Activated naive CD8-positive, alpha-beta T cell treated with anti-CD3 and anti-CD28 coated beads for 36 hours (primary cell): Measurements from ENCODE around the gene RIMOC1. TPM values are rescaled to one million over a fixed set of nuclear protein-coding genes. Genes with fewer than 3 reads are reported as not detected.

ENCODE experiments used
- DNase-seq: peaks from one replicate; pipeline ENCODE4 v3.0.0; 2021
- H3K27ac Mint-ChIP-seq: one replicate; pipeline ENCODE4 v1.8.0; 2022; ENCODE audit warnings: mild to moderate bottlenecking, moderate library complexity, mixed read lengths
- H3K27me3 Mint-ChIP-seq: one replicate; pipeline ENCODE4 v1.8.0; 2022; ENCODE audit warnings: mild to moderate bottlenecking, mixed read lengths
- H3K36me3 Mint-ChIP-seq: one replicate; pipeline ENCODE4 v1.8.0; 2021; ENCODE audit warnings: mild to moderate bottlenecking, mixed read lengths
- H3K4me1 Mint-ChIP-seq: one replicate; pipeline ENCODE4 v1.8.0; 2021; ENCODE audit warnings: mixed read lengths
- H3K4me3 Mint-ChIP-seq: one replicate; pipeline ENCODE4 v1.8.0; 2022; ENCODE audit warnings: mild to moderate bottlenecking, moderate library complexity, mixed read lengths
- H3K9me3 Mint-ChIP-seq: one replicate; pipeline ENCODE4 v1.8.0; 2022; ENCODE audit warnings: mixed read lengths
- total RNA-seq, 2 experiments: library from RNA; stranded (reverse); gene quantifications; one replicate each; pipeline ENCODE4 v1.2.3, GENCODE V29; 2021

RIMOC1 gene
- total RNA-seq, 2 experiments from 2014 or later = 31.0 to 31.5 TPM

DNA sequence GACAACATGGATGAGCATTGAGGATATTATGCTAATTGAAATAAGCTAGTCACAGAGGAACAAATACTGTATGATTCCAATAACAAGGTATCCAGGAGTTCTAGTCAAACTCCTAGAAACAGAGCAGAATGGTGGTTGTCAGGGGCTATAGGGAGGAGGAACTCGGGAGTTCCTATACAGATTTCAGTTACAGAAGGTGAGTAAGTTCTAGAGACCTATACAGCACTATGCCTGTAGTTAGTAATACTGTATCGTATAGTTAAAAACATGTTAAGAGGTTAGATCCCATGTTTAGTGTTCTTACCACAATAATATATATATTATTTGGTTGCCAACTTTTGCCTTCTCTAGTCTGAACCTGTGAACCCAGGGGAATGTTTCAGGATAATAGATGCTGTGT is 26.0 kb upstream of the RIMOC1 start:
- H3K27ac Mint-ChIP-seq = no peak overlapping the region
- no peak overlapping the region for H3K4me3 Mint-ChIP-seq
- no peak for DNase-seq
- peaks cover 15% of the 10 kb centered on the region for H3K27me3 Mint-ChIP-seq
- no peaks in the 10 kb centered on the region for H3K36me3 Mint-ChIP-seq
- H3K4me1 Mint-ChIP-seq = peaks cover 16% of the 10 kb centered on the region
- peaks cover 1% of the 10 kb centered on the region for H3K9me3 Mint-ChIP-seq

DNA sequence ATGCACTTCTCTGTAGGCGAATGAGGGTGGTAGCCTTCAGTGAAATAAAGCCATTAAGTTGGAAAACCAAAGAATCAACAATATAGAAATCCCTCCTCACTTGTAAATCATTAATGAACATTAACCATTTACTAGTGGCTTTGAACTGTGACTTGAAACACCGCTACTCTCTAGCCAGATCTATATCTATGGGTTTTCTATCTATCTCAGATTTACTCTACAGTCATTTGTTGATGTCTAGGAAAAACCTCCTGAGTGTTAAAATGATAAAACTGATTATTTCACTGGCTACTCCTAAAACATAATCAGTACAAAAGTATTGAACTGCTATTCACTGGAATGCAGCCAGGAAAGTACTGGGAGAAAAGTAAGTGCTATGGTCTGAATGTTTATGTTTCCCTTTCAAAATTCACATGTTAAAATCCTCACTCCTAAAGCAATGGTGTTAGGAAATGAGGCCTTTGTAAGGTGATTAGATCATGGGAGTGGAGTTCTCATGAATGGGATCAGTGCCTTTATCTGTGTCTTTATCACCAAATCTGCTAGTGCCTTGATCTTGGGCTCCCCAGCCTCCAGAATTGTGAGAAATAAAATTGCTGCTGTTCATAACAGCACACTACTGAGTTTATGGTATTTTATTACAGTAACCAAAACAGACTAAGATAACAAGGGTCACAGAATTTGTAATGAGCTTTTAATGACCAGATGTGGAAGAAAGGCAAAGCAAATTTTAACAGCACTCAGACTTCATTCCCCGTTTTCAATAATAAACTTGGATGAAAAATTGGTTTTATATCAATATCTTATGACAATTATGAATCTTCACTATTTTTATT is 25.3 kb upstream of the RIMOC1 start:
- H3K27ac Mint-ChIP-seq = no peak overlapping the region
- peaks cover 1% of the 10 kb centered on the region for H3K9me3 Mint-ChIP-seq
- no peak for DNase-seq
- H3K36me3 Mint-ChIP-seq = no peaks in the 10 kb centered on the region
- H3K27me3 Mint-ChIP-seq = peaks cover 19% of the 10 kb centered on the region
- H3K4me3 Mint-ChIP-seq = no peak overlapping the region
- H3K4me1 Mint-ChIP-seq = peaks cover 16% of the 10 kb centered on the region

DNA sequence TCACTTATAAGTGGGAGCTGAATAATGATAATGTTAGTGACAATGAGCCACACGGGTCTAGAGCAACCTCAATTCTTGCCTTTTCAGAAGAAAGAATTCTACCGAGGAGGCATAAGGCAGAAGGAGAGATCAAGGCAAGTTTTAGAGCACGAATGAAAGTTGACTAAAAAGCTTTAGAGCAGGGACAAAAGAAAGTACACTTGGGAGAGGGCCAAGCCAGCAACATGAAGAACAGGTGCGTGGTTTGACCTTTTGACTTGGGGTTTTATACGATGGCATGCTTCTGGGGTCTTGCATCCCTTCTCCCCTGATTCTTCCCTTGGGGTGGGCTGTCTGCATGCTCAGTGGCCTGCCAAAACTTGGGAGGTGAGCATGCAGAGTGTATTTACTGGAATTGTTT is 21.4 kb upstream of the RIMOC1 start:
- Mint-ChIP-seq H3K27ac (no peak overlapping the region), H3K27me3 (peaks cover 29% of the 10 kb centered on the region), H3K9me3 (peaks cover 1% of the 10 kb centered on the region), H3K36me3 (no peaks in the 10 kb centered on the region), H3K4me3 (no peak overlapping the region), H3K4me1 (no peaks in the 10 kb centered on the region)
- no peak for DNase-seq

DNA sequence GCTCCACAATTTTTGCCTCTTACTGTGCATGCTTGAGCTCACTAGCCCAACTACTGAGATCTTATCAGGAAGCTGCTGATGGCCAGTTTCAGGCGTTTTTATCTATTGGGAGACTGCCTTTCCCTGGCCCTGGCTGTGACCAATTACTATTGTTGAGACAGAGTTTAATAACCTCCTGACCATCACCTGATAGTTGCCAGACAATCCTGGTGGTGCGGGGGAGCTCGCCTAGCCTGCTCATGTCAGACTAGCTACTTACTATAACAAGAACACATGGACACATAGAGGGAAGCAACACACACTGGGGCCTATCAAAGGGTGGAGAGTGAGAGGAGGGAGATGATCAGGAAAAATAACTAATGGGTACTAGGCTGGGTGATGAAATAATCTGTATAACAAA is 20.9 kb upstream of the RIMOC1 start:
- Mint-ChIP-seq H3K4me1 (no peaks in the 10 kb centered on the region), H3K4me3 (no peak overlapping the region), H3K27me3 (peaks cover 31% of the 10 kb centered on the region), H3K27ac (no peak overlapping the region), H3K9me3 (peaks cover 1% of the 10 kb centered on the region), H3K36me3 (no peaks in the 10 kb centered on the region)
- DNase-seq = no peak

DNA sequence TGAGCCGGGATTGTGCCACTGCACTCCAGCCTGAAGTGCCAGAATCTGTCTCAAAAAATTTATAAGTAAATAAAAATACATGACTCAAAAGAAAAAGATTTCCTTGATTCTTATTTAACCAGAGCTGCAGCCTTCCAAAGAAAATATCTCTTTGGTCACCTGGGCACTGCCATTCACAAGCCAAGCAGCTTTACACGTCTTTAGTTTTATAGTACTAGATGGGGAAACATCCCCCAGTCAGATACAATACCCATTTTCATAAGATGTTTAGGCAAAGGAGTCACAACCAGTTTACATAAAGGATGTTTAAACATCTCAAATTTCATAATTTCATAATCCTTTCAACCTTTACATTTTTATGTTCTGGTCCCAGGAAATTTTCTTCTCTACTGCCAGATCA is 20.2 kb upstream of the RIMOC1 start:
- Mint-ChIP-seq H3K4me3 (no peak overlapping the region), H3K27me3 (peaks cover 31% of the 10 kb centered on the region), H3K27ac (no peak overlapping the region), H3K9me3 (peaks cover 1% of the 10 kb centered on the region), H3K4me1 (no peaks in the 10 kb centered on the region), H3K36me3 (no peaks in the 10 kb centered on the region)
- DNase-seq = no peak

DNA sequence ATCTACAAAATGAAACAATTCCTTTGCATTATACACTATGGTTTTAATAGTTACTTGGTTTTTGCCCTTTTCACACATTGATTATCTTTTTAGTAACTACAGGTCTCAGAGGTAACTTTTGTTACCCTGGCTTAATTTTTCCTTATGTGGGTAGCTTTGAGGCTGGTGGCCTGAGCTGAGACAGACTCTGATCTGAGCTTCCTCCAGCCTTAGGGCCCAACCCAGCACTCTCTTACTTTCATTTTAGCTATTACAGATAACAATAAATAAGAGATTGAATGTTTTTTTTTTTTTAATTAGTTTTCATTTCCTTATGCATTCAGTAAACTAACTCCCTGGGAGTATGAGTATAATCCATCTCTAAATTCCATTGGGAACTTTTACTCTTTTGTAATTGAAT is 18.9 kb upstream of the RIMOC1 start:
- H3K4me3 Mint-ChIP-seq = no peak overlapping the region
- H3K9me3 Mint-ChIP-seq = peaks cover 1% of the 10 kb centered on the region
- no peaks in the 10 kb centered on the region for H3K36me3 Mint-ChIP-seq
- DNase-seq = no peak
- no peaks in the 10 kb centered on the region for H3K4me1 Mint-ChIP-seq
- H3K27me3 Mint-ChIP-seq = peaks cover 28% of the 10 kb centered on the region
- H3K27ac Mint-ChIP-seq = no peak overlapping the region

DNA sequence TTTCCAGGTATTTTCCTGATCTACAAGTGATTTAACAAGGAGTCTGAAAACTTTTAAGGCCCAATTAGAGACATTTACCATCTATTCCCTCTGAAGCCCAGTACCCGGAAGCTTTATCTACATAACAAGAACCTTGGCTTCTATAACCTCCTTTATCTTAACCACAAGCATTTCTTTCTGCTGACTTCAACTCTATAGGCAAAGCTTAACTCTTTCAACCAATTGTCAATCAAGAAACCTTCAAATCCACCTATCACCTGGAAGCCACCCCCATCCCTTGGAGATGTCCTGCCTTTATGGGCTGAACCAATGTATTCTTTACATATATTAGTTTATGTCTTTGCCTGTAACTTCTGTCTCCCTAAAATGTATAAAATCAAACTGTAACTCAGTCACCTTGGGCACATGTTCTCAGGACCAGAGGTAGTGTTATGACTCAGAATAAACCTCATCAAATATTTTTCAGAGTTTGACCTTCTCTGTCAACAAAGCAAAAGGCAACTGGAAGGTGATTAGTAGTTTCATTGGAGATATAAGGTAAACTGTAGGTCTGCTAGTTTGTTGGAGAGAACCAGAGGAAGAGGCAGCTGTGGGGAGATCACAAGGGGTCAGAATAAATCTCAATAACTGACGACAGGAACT is 13.0 kb upstream of the RIMOC1 start:
- no peak for DNase-seq
- H3K27me3 Mint-ChIP-seq = peaks cover 54% of the 10 kb centered on the region
- H3K27ac Mint-ChIP-seq = no peak overlapping the region
- H3K9me3 Mint-ChIP-seq = no peaks in the 10 kb centered on the region
- H3K36me3 Mint-ChIP-seq = no peaks in the 10 kb centered on the region
- H3K4me3 Mint-ChIP-seq = no peak overlapping the region
- H3K4me1 Mint-ChIP-seq = peaks cover 14% of the 10 kb centered on the region

DNA sequence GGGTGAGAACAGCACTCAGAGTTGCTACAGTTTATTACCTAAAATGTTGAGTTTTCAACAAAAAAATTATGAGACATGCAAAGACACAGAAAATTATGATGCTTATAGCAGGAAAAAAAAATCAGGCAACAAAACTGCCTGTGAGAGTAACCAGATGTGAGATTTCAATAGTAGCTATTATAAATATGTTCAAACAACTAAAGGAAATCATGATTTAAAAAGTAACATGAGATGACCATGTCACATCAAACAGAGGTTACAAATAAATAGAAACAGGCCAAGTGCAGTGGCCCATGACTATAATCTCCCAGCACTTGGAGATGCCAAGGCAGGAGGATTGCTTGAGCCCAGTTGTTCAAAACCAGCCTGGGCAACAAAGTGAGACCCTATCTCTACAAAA is 12.1 kb upstream of the RIMOC1 start:
- Mint-ChIP-seq H3K4me1 (peaks cover 14% of the 10 kb centered on the region), H3K27ac (no peak overlapping the region), H3K27me3 (peaks cover 51% of the 10 kb centered on the region), H3K36me3 (no peaks in the 10 kb centered on the region), H3K4me3 (no peak overlapping the region), H3K9me3 (no peaks in the 10 kb centered on the region)
- no peak for DNase-seq

DNA sequence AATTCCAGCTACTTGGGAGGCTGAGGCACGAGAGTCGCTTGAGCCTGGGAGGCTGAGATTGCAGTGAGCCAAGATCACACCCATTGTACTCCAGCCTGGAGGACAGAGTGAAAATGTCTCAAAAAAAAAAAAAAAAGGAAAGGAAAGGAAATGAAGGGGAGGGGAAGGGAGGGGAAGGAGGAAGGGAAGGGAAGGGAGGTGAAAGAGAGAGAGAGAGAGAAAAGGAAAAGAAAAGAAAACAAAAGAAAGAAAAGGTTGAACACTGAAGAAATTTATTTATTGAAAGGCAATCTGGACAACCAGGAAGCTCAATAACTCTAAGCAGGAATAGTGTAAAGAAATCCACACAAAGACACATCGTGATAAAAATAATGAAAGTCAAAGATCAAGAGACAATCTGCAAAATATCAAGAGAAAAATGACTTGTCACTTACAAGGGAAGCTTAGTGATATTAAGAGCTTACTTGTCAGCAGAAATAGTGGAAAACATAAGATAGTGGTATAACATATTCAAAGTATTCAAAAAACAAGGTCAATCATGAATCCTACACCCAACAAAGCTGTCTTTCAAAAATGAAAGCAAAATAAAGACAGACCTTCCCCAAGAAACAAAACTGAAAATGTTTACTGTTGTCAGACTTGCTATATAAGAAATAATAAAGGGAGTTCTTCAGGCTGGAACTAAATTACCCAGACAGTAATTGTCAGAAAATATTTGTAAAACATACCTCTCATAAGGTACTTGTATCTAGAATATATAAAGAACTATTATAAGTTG is 10.9 kb upstream of the RIMOC1 start:
- no peak overlapping the region for H3K4me3 Mint-ChIP-seq
- no peaks in the 10 kb centered on the region for H3K36me3 Mint-ChIP-seq
- no peaks in the 10 kb centered on the region for H3K9me3 Mint-ChIP-seq
- H3K4me1 Mint-ChIP-seq = peaks cover 14% of the 10 kb centered on the region
- no peak for DNase-seq
- H3K27ac Mint-ChIP-seq = peak overlapping the region; percentile 12
- H3K27me3 Mint-ChIP-seq = peaks cover 46% of the 10 kb centered on the region

DNA sequence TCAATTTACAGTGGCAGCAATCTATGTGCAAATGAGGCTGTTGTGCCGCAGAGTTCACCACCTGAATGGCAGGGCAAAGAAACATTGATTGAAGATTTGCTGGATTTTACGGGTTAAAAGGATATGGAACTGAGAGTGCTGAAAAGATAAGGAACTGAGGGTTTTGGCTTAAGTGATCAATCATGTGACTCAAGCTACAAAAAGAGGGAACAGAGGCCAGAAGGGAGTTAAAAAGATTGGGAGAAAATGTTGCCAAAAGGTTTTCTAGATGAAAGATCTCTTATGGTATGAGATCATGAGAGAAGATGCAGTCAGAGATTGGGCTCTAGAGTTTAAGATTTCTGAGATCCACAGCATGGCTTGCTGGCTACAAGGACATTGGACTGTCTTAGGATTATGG is 7.9 kb upstream of the RIMOC1 start:
- H3K4me1 Mint-ChIP-seq = peaks cover 11% of the 10 kb centered on the region
- DNase-seq = no peak
- H3K36me3 Mint-ChIP-seq = no peaks in the 10 kb centered on the region
- peaks cover 34% of the 10 kb centered on the region for H3K27me3 Mint-ChIP-seq
- no peak overlapping the region for H3K4me3 Mint-ChIP-seq
- H3K27ac Mint-ChIP-seq = no peak overlapping the region
- no peaks in the 10 kb centered on the region for H3K9me3 Mint-ChIP-seq

DNA sequence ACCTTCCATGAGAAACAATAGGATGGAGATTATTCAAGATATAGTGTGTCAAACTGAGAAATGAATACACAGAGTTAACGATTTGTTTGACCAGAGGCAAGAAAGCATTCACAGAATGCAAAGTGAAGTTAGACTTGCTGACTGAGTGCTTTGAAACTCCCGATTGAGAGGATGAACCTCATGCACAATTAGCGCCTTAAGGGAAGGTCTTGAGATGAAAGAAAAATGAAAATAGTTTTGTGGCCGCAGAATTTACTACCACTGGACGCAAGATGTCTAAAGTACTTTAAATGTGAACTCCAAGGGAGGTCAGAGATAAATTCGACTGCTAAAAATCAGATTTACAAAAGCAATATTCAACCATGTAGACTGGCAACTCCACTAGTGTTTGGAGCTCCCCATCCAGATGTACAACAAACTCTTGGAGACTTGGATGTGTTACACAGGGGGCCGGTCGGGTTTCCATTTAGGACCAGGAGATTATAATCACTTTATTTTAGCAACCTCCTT is 707 bp upstream of the RIMOC1 start:
- Mint-ChIP-seq H3K36me3 (peaks cover 9% of the 10 kb centered on the region), H3K27me3 (peaks cover 6% of the 10 kb centered on the region), H3K4me1 (peaks cover 31% of the 10 kb centered on the region), H3K4me3 (peak overlapping the region; percentile 96), H3K27ac (peak overlapping the region; percentile 97), H3K9me3 (peaks cover 2% of the 10 kb centered on the region)
- no peak for DNase-seq

DNA sequence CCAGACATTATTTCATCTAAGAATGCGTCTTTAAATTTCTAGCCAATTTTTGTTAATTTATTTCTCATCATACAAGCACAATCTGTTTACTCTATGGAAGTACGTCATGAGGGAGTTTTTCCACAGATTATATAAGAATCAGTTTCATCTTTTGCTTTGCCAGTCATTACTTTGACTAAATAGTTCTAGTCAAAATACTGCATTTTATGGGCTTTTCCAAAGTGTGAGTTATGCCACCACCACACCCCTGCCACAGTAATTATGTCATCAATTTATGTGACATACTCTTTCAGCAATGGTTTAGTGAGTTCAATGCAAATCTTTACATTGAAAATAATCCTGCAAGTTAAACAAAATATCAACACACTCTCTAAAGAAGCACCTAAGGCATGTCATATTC is 2.0 kb downstream of the RIMOC1 start:
- Mint-ChIP-seq H3K9me3 (peaks cover 2% of the 10 kb centered on the region), H3K36me3 (peaks cover 13% of the 10 kb centered on the region), H3K27me3 (peaks cover 6% of the 10 kb centered on the region), H3K27ac (no peak overlapping the region), H3K4me1 (peaks cover 36% of the 10 kb centered on the region), H3K4me3 (no peak overlapping the region)
- DNase-seq = no peak

DNA sequence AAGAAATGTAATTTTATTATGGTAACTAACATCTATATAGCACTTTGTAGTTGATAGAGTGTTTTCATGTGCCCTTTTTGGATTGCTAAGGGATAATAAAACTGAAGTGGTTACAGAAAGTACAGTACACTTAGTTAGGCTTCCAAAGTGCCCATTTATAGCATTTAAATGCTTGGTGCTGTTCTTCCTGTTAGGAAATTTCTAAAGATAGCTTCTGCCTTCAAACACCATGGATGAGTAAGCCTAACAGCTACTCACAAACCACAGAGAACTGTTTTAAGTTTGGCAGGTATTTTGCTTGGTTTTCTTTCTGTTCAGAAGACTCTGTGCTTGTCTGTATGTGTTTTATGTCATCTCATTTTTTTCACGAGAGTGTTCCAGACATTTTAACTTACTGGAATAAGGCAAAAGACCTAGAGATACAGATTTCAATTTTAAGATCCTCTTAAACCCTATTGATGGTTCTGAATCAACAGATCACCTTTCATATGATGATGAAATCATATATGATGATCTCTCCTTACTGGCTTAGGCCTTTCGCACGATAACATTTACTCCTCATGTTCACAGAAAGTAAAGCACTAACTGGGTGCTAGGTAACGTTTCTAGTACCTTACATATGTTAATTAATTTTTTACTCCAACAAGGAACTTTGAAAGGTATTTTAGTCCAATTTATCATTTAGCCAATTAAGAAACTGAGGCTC is 4.4 kb downstream of the RIMOC1 start:
- H3K27ac Mint-ChIP-seq = peak overlapping the region; percentile 26
- H3K9me3 Mint-ChIP-seq = peaks cover 2% of the 10 kb centered on the region
- no peak for DNase-seq
- H3K36me3 Mint-ChIP-seq = peaks cover 27% of the 10 kb centered on the region
- peaks cover 36% of the 10 kb centered on the region for H3K4me1 Mint-ChIP-seq
- H3K4me3 Mint-ChIP-seq = no peak overlapping the region
- H3K27me3 Mint-ChIP-seq = peaks cover 6% of the 10 kb centered on the region

DNA sequence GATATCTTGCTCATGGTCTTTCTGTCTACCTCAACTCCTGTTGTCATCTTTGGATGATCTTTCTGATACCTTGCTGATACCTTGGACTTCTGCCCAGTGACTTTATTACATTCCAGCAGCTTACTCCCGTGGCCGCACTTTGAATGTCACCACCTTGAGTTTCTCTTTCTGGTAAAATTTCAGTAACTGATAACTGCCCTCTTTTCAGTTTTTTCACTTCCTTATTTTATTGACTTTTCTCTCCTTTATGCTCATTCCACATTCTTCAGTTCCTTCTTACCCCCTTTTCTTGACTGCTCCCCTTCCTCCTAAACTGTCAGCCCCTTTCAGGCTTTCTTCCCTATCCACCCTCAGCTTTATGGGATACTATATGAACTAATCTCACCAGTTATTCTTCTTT is 14.0 kb downstream of the RIMOC1 start:
- no peaks in the 10 kb centered on the region for H3K9me3 Mint-ChIP-seq
- H3K4me1 Mint-ChIP-seq = peaks cover 16% of the 10 kb centered on the region
- H3K27ac Mint-ChIP-seq = no peak overlapping the region
- no peaks in the 10 kb centered on the region for H3K27me3 Mint-ChIP-seq
- no peak for DNase-seq
- peaks cover 28% of the 10 kb centered on the region for H3K36me3 Mint-ChIP-seq
- H3K4me3 Mint-ChIP-seq = no peak overlapping the region

DNA sequence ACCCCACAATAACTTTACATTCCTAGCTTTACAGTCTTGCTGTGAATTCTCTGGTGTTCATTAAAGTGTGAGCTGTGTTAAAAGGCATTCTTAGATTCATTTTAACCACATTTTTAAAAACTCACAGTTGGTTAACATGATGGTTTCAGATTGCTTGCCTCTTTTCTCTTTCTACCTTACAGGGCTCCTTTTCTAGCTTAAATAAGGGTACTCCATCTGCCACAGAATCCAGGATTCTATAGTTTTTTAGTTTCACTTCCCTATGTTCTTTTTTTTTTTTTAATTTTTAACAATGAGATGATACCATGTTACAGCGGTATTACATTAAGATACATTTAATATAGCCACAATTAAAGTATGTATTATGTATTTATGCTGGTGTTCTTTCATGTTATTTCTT is 17.0 kb downstream of the RIMOC1 start:
- no peak for DNase-seq
- peaks cover 19% of the 10 kb centered on the region for H3K4me1 Mint-ChIP-seq
- no peaks in the 10 kb centered on the region for H3K9me3 Mint-ChIP-seq
- H3K4me3 Mint-ChIP-seq = no peak overlapping the region
- no peaks in the 10 kb centered on the region for H3K27me3 Mint-ChIP-seq
- H3K27ac Mint-ChIP-seq = peak overlapping the region; percentile 38
- peaks cover 17% of the 10 kb centered on the region for H3K36me3 Mint-ChIP-seq
